Uterus (tissue), 2 donors: ENCODE data around the gene C19orf67.

ENCODE experiments used
- CTCF ChIP-seq, 4 experiments: fragments of 200-600 bp in 2 of 4; fragments of 450-650 bp in 2 of 4; sonication (generic) in 2 of 4; IDR thresholded peaks; one replicate each; pipeline ENCODE4 v1.5.1; 2016 to 2019; ENCODE audit warnings: antibody characterized with exemption in 4 of 4, mild to moderate bottlenecking in 2 of 4, moderate library complexity in 1 of 4
- POLR2A ChIP-seq, 2 donors: fragments of 450-650 bp; IDR thresholded peaks; one replicate each; pipeline ENCODE4 v1.6.1; 2016; ENCODE audit warnings: antibody characterized with exemption in 2 of 2, mild to moderate bottlenecking in 1 of 2, moderate library complexity in 1 of 2

- TF ChIP-seq CTCF (IDR thresholded peaks at IDR 0.05) (no peak), POLR2A (IDR thresholded peaks at IDR 0.05) (no peak)
Measured at GRCh38 chr19:14127929-14128509, 42.4 kb upstream of the C19orf67 start.
